HFF-Myc (cell line): ENCODE results near the gene PPP1R37.
"Not testable (repeated sequence)": the region's sequence is repeated elsewhere in the genome, so short reads cannot be mapped to it uniquely, and the experiment has no call there.

ENCODE experiments used
- DNase-seq: peaks from one replicate; pipeline ENCODE4 v3.0.0-alpha.2; 2011; ENCODE audit warnings: low read depth; ENCODE audit errors: extremely low read depth
- H3K4me3 ChIP-seq: replicated peaks from 2 replicates; pipeline ENCODE4 v1.5.1; 2011; ENCODE audit warnings: low read depth, mild to moderate bottlenecking, control low read depth, low read length
- CTCF ChIP-seq: IDR thresholded peaks from 2 replicates; pipeline ENCODE4 v1.5.1; 2012; ENCODE audit warnings: mild to moderate bottlenecking, low read depth, low read length, control low read depth; ENCODE audit errors: missing control alignments

PPP1R37 gene

GRCh38 chr19:45117167-45117594 lies 24.2 kb downstream of the PPP1R37 start:
- DNase-seq: no peak
- H3K4me3 ChIP-seq: no peak overlapping the region
- no peak for TF ChIP-seq CTCF

- no peak for DNase-seq
- no peak for TF ChIP-seq CTCF
- no peak overlapping the region for H3K4me3 ChIP-seq
These were observed 24.7 kb downstream of the PPP1R37 start for GRCh38 chr19:45117671-45118070.

GRCh38 chr19:45118106-45118505 lies 25.1 kb downstream of the PPP1R37 start:
- H3K4me3 ChIP-seq: no peak overlapping the region
- DNase-seq: no peak
- no peak for TF ChIP-seq CTCF

GRCh38 chr19:45118591-45119355 lies 25.8 kb downstream of the PPP1R37 start:
- not testable (repeated sequence) for DNase-seq, H3K4me3 ChIP-seq

GRCh38 chr19:45119582-45119981 lies 26.6 kb downstream of the PPP1R37 start:
- no peak overlapping the region for H3K4me3 ChIP-seq
- no peak for TF ChIP-seq CTCF
- no peak for DNase-seq

GRCh38 chr19:45121827-45122345 lies 28.9 kb downstream of the PPP1R37 start:
- DNase-seq: no peak
- no peak for TF ChIP-seq CTCF
- no peak overlapping the region for H3K4me3 ChIP-seq

GRCh38 chr19:45122832-45123231 lies 29.9 kb downstream of the PPP1R37 start:
- TF ChIP-seq CTCF: no peak
- H3K4me3 ChIP-seq: no peak overlapping the region
- no peak for DNase-seq
